Neural progenitor cell (in vitro differentiated cells): ENCODE measurements around the gene PRSS27.

Experiments
- EZH2 ChIP-seq: fragments of 200-600 bp; sonication (generic); IDR thresholded peaks from 2 replicates; pipeline ENCODE4 v1.6.1; 2017; ENCODE audit warnings: antibody characterized with exemption, mild to moderate bottlenecking, moderate library complexity
- TF ChIP-seq, protein P1 (sequence below): fragments of 200-600 bp; sonication (generic); IDR thresholded peaks from 2 replicates; pipeline ENCODE4 v1.5.1; 2017; ENCODE audit warnings: antibody characterized with exemption, mild to moderate bottlenecking

- TF ChIP-seq, protein P1, sequence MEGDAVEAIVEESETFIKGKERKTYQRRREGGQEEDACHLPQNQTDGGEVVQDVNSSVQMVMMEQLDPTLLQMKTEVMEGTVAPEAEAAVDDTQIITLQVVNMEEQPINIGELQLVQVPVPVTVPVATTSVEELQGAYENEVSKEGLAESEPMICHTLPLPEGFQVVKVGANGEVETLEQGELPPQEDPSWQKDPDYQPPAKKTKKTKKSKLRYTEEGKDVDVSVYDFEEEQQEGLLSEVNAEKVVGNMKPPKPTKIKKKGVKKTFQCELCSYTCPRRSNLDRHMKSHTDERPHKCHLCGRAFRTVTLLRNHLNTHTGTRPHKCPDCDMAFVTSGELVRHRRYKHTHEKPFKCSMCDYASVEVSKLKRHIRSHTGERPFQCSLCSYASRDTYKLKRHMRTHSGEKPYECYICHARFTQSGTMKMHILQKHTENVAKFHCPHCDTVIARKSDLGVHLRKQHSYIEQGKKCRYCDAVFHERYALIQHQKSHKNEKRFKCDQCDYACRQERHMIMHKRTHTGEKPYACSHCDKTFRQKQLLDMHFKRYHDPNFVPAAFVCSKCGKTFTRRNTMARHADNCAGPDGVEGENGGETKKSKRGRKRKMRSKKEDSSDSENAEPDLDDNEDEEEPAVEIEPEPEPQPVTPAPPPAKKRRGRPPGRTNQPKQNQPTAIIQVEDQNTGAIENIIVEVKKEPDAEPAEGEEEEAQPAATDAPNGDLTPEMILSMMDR = peak; percentile 11
- TF ChIP-seq EZH2 = no peak
Observed at GRCh38 chr16:2716948-2717347, 3.1 kb downstream of the PRSS27 start.
